ENCODE data around the gene RAMP2. TPM values are rescaled to one million over a fixed set of nuclear protein-coding genes. Genes with fewer than 3 reads are reported as not detected.

Gene RAMP2
- total RNA-seq, 2 experiments from 2014 or later, result not detected

Other genes with a start within 250 kb of the RAMP2 start
- gene NAGLU, start 225.0 kb upstream of the RAMP2 start, total RNA-seq, result 10 to 100 TPM in 1 of 2 experiments, 1 to 10 TPM in 1; 9.7 to 12.5 TPM
- under 1 TPM; 0.35 to 0.41 TPM for gene HSD17B1, start 208.3 kb upstream of the RAMP2 start, total RNA-seq
- gene COASY, start 199.1 kb upstream of the RAMP2 start, total RNA-seq, result 100 to 1,000 TPM in 1 of 2 experiments, 10 to 100 TPM in 1; 83.3 to 105 TPM
- 10 to 100 TPM; 38.7 to 40.7 TPM for gene MLX, start 194.1 kb upstream of the RAMP2 start, total RNA-seq
- gene PSMC3IP, start 183.5 kb upstream of the RAMP2 start, total RNA-seq, result 10 to 100 TPM; 27.0 to 28.9 TPM
- gene RETREG3, start 151.9 kb upstream of the RAMP2 start, total RNA-seq, result 10 to 100 TPM; 28.3 to 30.9 TPM
- gene TUBG1, start 151.5 kb upstream of the RAMP2 start, total RNA-seq, result 100 to 1,000 TPM in 1 of 2 experiments, 10 to 100 TPM in 1; 76.1 to 102 TPM
- 1 to 10 TPM; 9.0 to 9.2 TPM for gene TUBG2, start 101.9 kb upstream of the RAMP2 start, total RNA-seq
- gene PLEKHH3, start 84.2 kb upstream of the RAMP2 start, total RNA-seq, result under 1 TPM; 0.73 to 0.97 TPM
- gene CCR10, start 79.4 kb upstream of the RAMP2 start, total RNA-seq, result under 1 TPM; 0.18 to 0.37 TPM
- 1 to 10 TPM; 1.2 to 1.4 TPM for gene CNTNAP1, start 78.7 kb upstream of the RAMP2 start, total RNA-seq
- 10 to 100 TPM; 28.6 to 29.5 TPM for gene EZH1, start 16.2 kb upstream of the RAMP2 start, total RNA-seq
- 10 to 100 TPM; 62.5 to 64.0 TPM for gene VPS25, start 12.2 kb downstream of the RAMP2 start, total RNA-seq
- under 1 TPM; 0.42 to 0.64 TPM for gene WNK4, start 19.4 kb downstream of the RAMP2 start, total RNA-seq
- 10 to 100 TPM; 30.1 to 31.4 TPM for gene COA3, start 37.5 kb downstream of the RAMP2 start, total RNA-seq
- gene CNTD1, start 37.6 kb downstream of the RAMP2 start, total RNA-seq, result not detected
- 100 to 1,000 TPM in 1 of 2 experiments, 10 to 100 TPM in 1; 69.1 to 101 TPM for gene BECN1, start 63.1 kb downstream of the RAMP2 start, total RNA-seq
- 100 to 1,000 TPM; 116 to 118 TPM for gene PSME3, start 72.2 kb downstream of the RAMP2 start, total RNA-seq
- 1 to 10 TPM; 1.7 to 1.9 TPM for gene AOC2, start 83.4 kb downstream of the RAMP2 start, total RNA-seq
- gene AOC3, start 90.0 kb downstream of the RAMP2 start, total RNA-seq, result 1 to 10 TPM; 1.2 to 2.0 TPM
- gene G6PC1, start 139.6 kb downstream of the RAMP2 start, total RNA-seq, result not detected
- 10 to 100 TPM; 40.8 to 58.6 TPM for gene AARSD1, start 203.2 kb downstream of the RAMP2 start, total RNA-seq
- gene PTGES3L, start 218.9 kb downstream of the RAMP2 start, total RNA-seq, result under 1 TPM; 0.21 to 0.90 TPM
- gene RUNDC1, start 219.3 kb downstream of the RAMP2 start, total RNA-seq, result 10 to 100 TPM; 12.3 to 12.5 TPM
- gene RPL27, start 237.2 kb downstream of the RAMP2 start, total RNA-seq, result 1,000 to 10,000 TPM; 1,703 to 2,161 TPM
- 10 to 100 TPM; 65.3 to 68.1 TPM for gene IFI35, start 245.6 kb downstream of the RAMP2 start, total RNA-seq